Endothelial cell of coronary artery (primary cell): Measurements from ENCODE around the gene POU3F1. TPM values are rescaled to one million over a fixed set of nuclear protein-coding genes. Genes with fewer than 3 reads are reported as not detected.

ENCODE experiments used
- total RNA-seq: library from RNA; depleted of rRNA; stranded (reverse); fragments of >200 nt; gene quantifications from 2 replicates; pipeline ENCODE4 v1.2.3, GENCODE V29; 2014

Gene POU3F1
- not detected in 2 replicates for total RNA-seq

DNA sequence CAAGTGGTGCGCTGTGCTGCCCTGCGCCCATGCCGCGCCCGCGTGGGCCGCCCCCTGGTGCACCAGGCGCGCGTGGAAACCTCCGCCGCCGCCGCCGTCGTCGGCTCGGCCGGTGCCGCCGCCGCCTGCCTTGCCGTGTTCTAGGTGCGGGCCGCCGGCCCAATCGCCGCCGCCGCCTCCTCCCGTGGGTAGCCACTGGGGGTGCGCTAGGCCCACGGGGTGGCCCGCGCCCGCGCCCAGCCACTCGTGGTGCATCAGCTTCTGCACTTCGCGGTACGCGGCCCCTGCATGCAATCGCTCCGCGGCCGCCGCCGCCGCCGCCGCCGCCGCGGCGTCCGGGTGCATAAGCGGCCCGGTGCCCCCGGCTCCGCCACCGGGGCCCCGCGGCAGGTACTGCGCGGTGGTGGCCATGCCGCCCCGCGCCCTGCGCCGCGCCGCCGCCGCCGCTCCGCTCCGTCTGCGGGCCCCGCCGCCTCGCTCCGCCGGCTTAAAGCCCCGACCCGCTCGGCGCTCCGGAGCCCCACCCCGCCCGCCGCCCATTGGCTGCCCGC is at the start of gene POU3F1:
Gene POU3F1 (minus strand): TSS at position 461 of the 551 bp plus-strand sequence. CDS start 50 bp downstream, at position 411.

DNA sequence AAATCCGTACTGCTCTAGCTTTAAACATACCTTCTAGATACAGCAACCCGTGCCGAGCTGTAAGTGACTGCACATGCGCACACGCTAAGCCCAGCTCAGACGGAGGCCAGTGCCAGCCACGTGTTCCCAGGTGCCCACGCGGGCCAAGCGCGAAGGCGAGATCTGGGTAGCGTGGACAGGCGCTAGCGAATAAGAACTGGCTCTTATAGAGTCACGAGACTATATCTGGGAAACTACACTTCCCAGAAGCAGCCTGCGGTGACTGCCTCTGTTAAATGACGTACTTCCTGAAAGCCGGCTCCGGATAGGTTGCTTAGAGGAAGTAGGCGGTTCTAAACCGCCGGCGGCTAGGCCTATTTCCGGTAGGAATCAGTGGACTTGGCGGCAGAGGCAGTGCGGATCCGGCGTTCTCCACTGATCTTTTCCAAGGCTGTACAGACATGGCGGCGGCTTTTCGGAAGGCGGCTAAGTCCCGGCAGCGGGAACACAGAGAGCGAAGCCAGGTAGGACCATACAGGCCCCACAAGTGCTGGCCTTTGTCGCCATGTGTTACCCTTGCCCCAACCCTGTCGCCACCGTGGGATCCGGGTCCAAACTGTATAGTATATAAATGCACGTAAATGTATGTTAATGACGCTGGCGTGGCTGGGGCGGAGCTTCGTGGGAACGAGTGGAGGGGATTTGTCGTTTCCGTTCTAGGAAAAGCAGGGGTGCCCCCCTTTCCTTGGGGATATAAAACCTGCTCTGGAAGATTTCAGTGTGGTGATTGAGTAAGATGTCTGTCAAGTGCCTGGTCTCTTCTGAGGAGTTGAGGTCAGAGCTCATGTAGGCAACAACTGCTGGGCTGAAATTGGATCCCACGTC is 34.0 kb downstream of the POU3F1 start, which contains the start of gene UTP11:
Gene UTP11 (plus strand): TSS at position 372 of the 864 bp plus-strand sequence. CDS start 69 bp downstream, at position 441.

GRCh38 chr1:38005195-38006007 is 41.2 kb downstream of the POU3F1 start, which contains the start of gene FHL3:
Gene FHL3 (minus strand): TSS chr1:38005514. CDS start chr1:37999412, 6,102 bp downstream.

Other genes starting within 250 kb of the POU3F1 start
- 10.0 and 10.2 TPM in 2 replicates for gene C1orf122, start 239.0 kb downstream of the POU3F1 start, total RNA-seq
- gene YRDC, start 238.6 kb downstream of the POU3F1 start, total RNA-seq = 19.1 and 22.7 TPM in 2 replicates
- 1.7 and 3.2 TPM in 2 replicates for gene MTF1, start 187.2 kb downstream of the POU3F1 start, total RNA-seq
- gene INPP5B, start 99.7 kb downstream of the POU3F1 start, total RNA-seq = 13.7 and 23.7 TPM in 2 replicates
- 106 and 139 TPM in 2 replicates for gene SF3A3, start 56.8 kb downstream of the POU3F1 start, total RNA-seq
- gene FHL3, start 41.3 kb downstream of the POU3F1 start, total RNA-seq = 16.4 and 23.2 TPM in 2 replicates
- gene UTP11, start 34.1 kb downstream of the POU3F1 start, total RNA-seq = 33.4 and 43.2 TPM in 2 replicates